ENCODE results near the gene CCNE1.

CCNE1 gene

DNA sequence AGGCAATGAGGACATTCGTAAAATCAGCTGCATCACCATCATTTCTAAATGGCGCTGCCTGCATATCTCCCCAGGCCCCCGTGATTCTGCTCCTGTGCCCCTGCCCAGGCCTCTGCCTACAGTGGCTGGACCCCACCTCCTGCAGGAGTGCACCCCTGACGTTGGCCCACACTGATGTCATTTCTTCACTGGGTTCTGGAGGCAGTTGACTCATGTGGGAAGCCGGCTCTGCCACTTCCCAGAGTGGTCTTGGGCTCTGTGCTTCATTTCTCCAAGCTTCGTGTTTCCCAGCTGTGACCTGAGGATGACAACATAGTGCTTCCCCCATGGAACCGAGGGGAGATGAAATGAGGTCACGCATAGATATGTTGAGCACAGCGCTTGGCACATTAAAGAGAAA lies 19.9 kb downstream of the CCNE1 start:
- TF ChIP-seq TAF1 (IDR thresholded peaks at IDR 0.05; ENCODE audit: borderline replicate concordance, insufficient read depth, low read length) (no peak), SIN3A (IDR thresholded peaks at IDR 0.05; ENCODE audit: borderline replicate concordance, insufficient read depth, low read length) (no peak), FOXP2 (optimal IDR thresholded peaks at IDR 0.05; ENCODE audit: borderline replicate concordance, extremely low read depth, extremely low read length, insufficient read depth) (no peak), POLR2AphosphoS5 (IDR thresholded peaks at IDR 0.05; ENCODE audit: low read depth, low read length) (no peak)
- TF ChIP-seq, protein P1, sequence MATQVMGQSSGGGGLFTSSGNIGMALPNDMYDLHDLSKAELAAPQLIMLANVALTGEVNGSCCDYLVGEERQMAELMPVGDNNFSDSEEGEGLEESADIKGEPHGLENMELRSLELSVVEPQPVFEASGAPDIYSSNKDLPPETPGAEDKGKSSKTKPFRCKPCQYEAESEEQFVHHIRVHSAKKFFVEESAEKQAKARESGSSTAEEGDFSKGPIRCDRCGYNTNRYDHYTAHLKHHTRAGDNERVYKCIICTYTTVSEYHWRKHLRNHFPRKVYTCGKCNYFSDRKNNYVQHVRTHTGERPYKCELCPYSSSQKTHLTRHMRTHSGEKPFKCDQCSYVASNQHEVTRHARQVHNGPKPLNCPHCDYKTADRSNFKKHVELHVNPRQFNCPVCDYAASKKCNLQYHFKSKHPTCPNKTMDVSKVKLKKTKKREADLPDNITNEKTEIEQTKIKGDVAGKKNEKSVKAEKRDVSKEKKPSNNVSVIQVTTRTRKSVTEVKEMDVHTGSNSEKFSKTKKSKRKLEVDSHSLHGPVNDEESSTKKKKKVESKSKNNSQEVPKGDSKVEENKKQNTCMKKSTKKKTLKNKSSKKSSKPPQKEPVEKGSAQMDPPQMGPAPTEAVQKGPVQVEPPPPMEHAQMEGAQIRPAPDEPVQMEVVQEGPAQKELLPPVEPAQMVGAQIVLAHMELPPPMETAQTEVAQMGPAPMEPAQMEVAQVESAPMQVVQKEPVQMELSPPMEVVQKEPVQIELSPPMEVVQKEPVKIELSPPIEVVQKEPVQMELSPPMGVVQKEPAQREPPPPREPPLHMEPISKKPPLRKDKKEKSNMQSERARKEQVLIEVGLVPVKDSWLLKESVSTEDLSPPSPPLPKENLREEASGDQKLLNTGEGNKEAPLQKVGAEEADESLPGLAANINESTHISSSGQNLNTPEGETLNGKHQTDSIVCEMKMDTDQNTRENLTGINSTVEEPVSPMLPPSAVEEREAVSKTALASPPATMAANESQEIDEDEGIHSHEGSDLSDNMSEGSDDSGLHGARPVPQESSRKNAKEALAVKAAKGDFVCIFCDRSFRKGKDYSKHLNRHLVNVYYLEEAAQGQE (IDR thresholded peaks at IDR 0.05; ENCODE audit: insufficient read depth in 1 of 2, low read depth in 2 of 2, low read length in 2 of 2) = no peak

- TF ChIP-seq SIN3A (IDR thresholded peaks at IDR 0.05; ENCODE audit: borderline replicate concordance, insufficient read depth, low read length) (no peak), POLR2AphosphoS5 (IDR thresholded peaks at IDR 0.05; ENCODE audit: low read depth, low read length) (no peak), TAF1 (IDR thresholded peaks at IDR 0.05; ENCODE audit: borderline replicate concordance, insufficient read depth, low read length) (no peak), FOXP2 (optimal IDR thresholded peaks at IDR 0.05; ENCODE audit: borderline replicate concordance, extremely low read depth, extremely low read length, insufficient read depth) (no peak)
- TF ChIP-seq, protein P1 (IDR thresholded peaks at IDR 0.05; ENCODE audit: insufficient read depth in 1 of 2, low read depth in 2 of 2, low read length in 2 of 2) = no peak
Measured at GRCh38 chr19:29832801-29833200, 21.0 kb downstream of the CCNE1 start.

DNA sequence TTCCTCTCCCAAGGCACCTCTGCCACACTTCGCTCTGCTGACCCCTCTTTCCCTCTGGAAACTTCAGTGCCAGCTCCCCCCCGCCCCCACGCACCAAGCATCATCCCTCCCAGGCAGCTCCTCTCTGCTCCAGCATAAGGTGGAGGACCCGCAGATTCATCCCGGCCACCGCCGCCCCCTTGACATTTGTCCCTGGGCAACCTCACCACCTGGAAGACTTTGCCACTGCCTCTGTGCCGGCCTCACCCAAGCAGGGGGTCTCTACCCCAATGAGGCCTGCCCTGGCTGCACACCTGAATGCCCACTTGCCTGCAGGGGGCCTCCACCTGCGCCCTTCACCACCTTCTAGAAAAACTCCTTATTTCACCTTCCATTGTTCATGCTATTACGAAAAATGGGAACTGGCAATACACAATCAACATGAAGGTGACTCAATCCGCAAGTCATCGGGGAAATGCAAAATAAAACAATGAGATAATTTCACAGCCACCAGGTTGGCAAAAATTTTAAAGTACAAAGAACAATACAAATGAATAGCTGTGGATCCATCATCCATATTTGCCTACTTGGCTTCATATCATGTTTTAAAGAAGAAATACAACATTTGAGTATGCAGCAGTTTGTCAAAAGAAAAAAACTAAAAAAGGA lies 21.9 kb downstream of the CCNE1 start:
- TF ChIP-seq, protein P1 (IDR thresholded peaks at IDR 0.05; ENCODE audit: insufficient read depth in 1 of 2, low read depth in 2 of 2, low read length in 2 of 2) = no peak
- TF ChIP-seq POLR2AphosphoS5 (IDR thresholded peaks at IDR 0.05; ENCODE audit: low read depth, low read length) (no peak), SIN3A (IDR thresholded peaks at IDR 0.05; ENCODE audit: borderline replicate concordance, insufficient read depth, low read length) (no peak), TAF1 (IDR thresholded peaks at IDR 0.05; ENCODE audit: borderline replicate concordance, insufficient read depth, low read length) (no peak), FOXP2 (optimal IDR thresholded peaks at IDR 0.05; ENCODE audit: borderline replicate concordance, extremely low read depth, extremely low read length, insufficient read depth) (no peak)

DNA sequence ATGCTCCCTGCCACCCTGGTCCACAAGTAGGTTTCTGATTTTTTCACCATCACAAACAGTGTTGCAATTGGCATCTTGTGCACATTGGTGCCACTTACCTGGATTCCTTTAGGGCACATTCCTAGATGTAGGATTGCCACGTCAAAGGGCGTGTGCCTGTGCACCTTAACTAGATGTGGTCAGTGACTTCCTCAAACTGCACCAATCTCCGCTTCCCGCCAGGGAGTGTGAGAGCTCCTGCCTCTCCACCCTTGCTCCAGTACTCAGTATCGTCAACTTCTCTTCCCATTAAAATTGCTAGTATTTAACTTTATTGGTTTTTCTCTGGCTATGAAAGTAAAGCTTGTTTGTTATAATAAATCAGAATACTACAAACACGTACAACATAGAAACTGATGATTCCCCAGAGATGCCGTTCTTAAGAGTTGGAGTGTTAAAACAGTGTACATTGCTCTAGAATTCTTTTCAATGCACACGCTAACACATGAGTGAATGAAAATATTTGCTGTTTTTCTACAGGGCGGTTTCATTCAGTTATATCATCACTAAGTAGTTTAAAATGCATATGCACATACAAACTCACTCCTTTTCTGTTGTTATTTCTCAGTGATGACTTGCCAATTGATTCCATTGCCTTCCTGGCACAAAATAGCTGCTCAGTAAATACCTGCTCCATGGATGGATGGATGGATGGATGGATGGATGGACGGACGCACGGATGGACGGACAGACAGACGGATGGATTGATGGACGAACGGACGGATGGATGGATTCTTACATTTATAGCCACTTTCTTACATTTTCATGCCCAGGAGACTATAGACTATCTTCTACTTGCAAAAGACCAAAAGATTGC lies 23.4 kb downstream of the CCNE1 start:
- TF ChIP-seq TAF1 (IDR thresholded peaks at IDR 0.05; ENCODE audit: borderline replicate concordance, insufficient read depth, low read length) = no peak
- no peak for TF ChIP-seq POLR2AphosphoS5 (IDR thresholded peaks at IDR 0.05; ENCODE audit: low read depth, low read length)
- no peak for TF ChIP-seq SIN3A (IDR thresholded peaks at IDR 0.05; ENCODE audit: borderline replicate concordance, insufficient read depth, low read length)
- TF ChIP-seq FOXP2 (optimal IDR thresholded peaks at IDR 0.05; ENCODE audit: borderline replicate concordance, extremely low read depth, extremely low read length, insufficient read depth) = no peak
- TF ChIP-seq, protein P1 (IDR thresholded peaks at IDR 0.05; ENCODE audit: insufficient read depth in 1 of 2, low read depth in 2 of 2, low read length in 2 of 2) = no peak

Measured in PFSK-1 (cell line).